Immature natural killer cell (primary cell): Measurements from ENCODE around the gene AGBL1. TPM values are rescaled to one million over a fixed set of nuclear protein-coding genes. Genes with fewer than 3 reads are reported as not detected.
"Not testable (repeated sequence)": the region's sequence is repeated elsewhere in the genome, so short reads cannot be mapped to it uniquely, and the experiment has no call there.

Experiments used
- DNase-seq, 3 donors: peaks; one replicate each; pipeline ENCODE4 v3.0.0; 2022; ENCODE audit warnings: mixed read lengths in 1 of 3
- H3K27ac Mint-ChIP-seq, 6 donors: one replicate each; pipeline ENCODE4 v1.8.0; 2020; ENCODE audit warnings: mixed read lengths in 6 of 6, mild to moderate bottlenecking in 5 of 6, inconsistent platforms in 4 of 6, moderate library complexity in 3 of 6
- H3K27me3 Mint-ChIP-seq, 3 donors: one replicate each; pipeline ENCODE4 v1.8.0; 2020 to 2021; ENCODE audit warnings: low read depth in 3 of 3, mild to moderate bottlenecking in 3 of 3, mixed read lengths in 3 of 3, moderate library complexity in 3 of 3, inconsistent platforms in 1 of 3
- H3K36me3 Mint-ChIP-seq, 3 donors: one replicate each; pipeline ENCODE4 v1.8.0; 2020; ENCODE audit warnings: mixed read lengths in 3 of 3, inconsistent platforms in 2 of 3, mild to moderate bottlenecking in 2 of 3
- H3K4me1 Mint-ChIP-seq, 2 donors: one replicate each; pipeline ENCODE4 v1.8.0; 2020; ENCODE audit warnings: inconsistent platforms in 2 of 2, mild to moderate bottlenecking in 2 of 2, mixed read lengths in 2 of 2, moderate library complexity in 1 of 2
- H3K4me3 Mint-ChIP-seq, 5 donors: one replicate each; pipeline ENCODE4 v1.8.0; 2020; ENCODE audit warnings: mild to moderate bottlenecking in 5 of 5, mixed read lengths in 5 of 5, inconsistent platforms in 3 of 5, moderate library complexity in 3 of 5
- H3K9me3 Mint-ChIP-seq, 6 donors: one replicate each; pipeline ENCODE4 v1.8.0; 2020; ENCODE audit warnings: mild to moderate bottlenecking in 6 of 6, mixed read lengths in 6 of 6, inconsistent platforms in 4 of 6, moderate library complexity in 3 of 6
- polyA plus RNA-seq, 3 donors: library from polyadenylated mRNA; unstranded; fragments of 300-500 nt; fragmentation: Illumina TruSeq; gene quantifications; one replicate each; pipeline ENCODE4 v1.2.3, GENCODE V29; 2021

Gene AGBL1
- polyA plus RNA-seq, 3 donors from 2014 or later: not detected

DNA sequence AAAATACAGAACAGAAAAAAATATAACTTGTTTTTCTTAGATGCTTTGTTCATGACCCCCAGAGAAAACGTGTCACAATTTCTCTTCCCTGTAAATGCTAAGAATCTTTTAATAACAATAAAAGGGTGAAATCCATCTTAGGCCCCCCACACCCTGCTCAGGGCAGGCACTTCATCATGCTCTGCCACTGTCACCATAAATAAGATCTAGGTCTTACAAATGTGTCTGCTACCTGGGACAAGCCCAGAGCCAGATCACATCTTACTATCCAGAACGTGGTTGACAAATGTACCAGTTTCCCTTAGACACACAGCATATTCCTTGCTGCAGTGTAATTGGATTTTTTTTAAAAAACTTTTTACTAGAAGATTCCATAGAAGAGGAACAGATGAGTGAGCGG, 795.4 kb downstream of the AGBL1 start:
- H3K9me3 Mint-ChIP-seq: peaks cover 0 to 7% (median 0%) of the 10 kb centered on the region in 6 donors
- H3K4me1 Mint-ChIP-seq: no peaks in the 10 kb centered on the region
- no peak overlapping the region for H3K4me3 Mint-ChIP-seq
- DNase-seq: no peak
- H3K27me3 Mint-ChIP-seq: peaks cover 0 to 3% (median 0%) of the 10 kb centered on the region in 3 donors
- no peaks in the 10 kb centered on the region for H3K36me3 Mint-ChIP-seq
- no peak overlapping the region for H3K27ac Mint-ChIP-seq

DNA sequence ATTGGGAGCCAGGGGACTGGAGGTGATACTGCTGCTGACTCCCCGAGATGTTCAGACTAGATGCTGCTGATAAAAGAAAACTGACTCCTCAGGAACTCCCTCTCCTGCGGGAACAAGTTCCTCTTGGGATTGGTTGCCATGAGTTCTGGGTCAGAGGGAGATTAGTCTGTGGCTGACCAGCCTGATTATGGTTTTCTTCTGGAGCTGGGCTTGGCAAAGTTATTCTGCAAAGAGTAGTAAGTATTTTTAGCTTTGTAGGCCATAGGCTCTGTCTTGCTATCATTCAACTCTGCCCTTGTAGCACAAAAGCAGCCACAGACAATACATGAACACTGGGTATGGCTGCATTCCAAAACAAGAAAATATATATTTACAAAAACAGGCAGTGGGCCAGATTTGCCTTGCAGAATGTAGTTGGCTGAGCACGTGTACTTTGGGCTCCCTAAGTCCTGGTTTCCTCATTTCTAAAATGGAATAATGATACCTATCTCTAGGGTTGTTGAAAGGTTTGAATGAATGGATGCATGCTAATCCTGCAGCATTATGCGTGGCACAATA, 796.8 kb downstream of the AGBL1 start:
- Mint-ChIP-seq H3K27me3 (peaks cover 0 to 3% (median 0%) of the 10 kb centered on the region in 3 donors), H3K27ac (no peak overlapping the region), H3K9me3 (peaks cover 0 to 6% (median 0%) of the 10 kb centered on the region in 6 donors), H3K4me1 (no peaks in the 10 kb centered on the region), H3K36me3 (no peaks in the 10 kb centered on the region), H3K4me3 (no peak overlapping the region)
- no peak for DNase-seq

DNA sequence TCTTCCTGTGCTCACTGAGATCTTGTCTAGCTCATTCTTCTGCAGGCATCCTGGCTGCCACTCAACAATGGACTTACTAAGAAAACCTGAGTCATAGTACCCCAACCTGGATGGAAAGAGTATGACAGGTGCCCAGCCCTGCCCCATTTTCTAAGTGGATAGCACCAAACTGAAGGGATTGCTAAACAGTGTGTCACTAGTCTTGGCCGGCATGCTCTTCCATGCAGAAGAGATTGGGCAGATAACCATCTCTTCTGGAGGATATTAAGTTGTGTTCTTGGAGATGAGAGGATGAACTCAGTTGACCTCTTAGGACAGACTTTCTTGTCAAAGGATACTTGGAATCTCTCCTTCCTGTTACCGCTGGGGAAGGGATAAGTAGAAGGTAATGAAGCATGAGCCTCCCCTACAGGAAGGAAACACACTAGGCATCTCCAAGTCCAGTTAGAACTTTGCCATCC, 797.5 kb downstream of the AGBL1 start:
- no peaks in the 10 kb centered on the region for H3K36me3 Mint-ChIP-seq
- no peaks in the 10 kb centered on the region for H3K4me1 Mint-ChIP-seq

DNA sequence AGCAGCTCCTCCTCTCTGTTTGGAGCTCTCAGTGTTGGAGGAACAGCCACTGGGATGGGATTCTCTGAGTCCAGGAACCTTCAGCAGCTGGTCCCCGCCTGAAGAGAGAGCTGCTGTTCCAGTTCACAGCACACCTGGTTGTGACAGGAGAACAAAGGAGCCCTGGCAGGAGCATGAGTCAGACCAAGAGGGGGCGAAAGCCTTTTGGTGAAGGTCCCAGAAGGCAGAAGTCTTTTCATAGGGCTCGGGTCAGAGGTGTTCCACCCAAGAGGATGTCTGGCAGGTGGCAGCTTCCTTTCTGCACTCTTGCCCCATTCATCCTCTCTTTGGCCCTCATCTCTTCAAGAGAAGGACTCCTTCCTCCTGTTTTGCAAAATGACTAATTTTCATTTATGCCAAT, 799.2 kb downstream of the AGBL1 start:
- H3K36me3 Mint-ChIP-seq, H3K4me3 Mint-ChIP-seq, H3K27ac Mint-ChIP-seq, H3K9me3 Mint-ChIP-seq, DNase-seq, H3K27me3 Mint-ChIP-seq, H3K4me1 Mint-ChIP-seq: not testable (repeated sequence)

More for the DNA sequence above, 797.5 kb downstream of the AGBL1 start:
- no peak for DNase-seq
- Mint-ChIP-seq H3K9me3 (peaks cover 0 to 4% (median 0%) of the 10 kb centered on the region in 6 donors), H3K4me3 (no peak overlapping the region), H3K27ac (no peak overlapping the region), H3K27me3 (no peaks in the 10 kb centered on the region)

DNA sequence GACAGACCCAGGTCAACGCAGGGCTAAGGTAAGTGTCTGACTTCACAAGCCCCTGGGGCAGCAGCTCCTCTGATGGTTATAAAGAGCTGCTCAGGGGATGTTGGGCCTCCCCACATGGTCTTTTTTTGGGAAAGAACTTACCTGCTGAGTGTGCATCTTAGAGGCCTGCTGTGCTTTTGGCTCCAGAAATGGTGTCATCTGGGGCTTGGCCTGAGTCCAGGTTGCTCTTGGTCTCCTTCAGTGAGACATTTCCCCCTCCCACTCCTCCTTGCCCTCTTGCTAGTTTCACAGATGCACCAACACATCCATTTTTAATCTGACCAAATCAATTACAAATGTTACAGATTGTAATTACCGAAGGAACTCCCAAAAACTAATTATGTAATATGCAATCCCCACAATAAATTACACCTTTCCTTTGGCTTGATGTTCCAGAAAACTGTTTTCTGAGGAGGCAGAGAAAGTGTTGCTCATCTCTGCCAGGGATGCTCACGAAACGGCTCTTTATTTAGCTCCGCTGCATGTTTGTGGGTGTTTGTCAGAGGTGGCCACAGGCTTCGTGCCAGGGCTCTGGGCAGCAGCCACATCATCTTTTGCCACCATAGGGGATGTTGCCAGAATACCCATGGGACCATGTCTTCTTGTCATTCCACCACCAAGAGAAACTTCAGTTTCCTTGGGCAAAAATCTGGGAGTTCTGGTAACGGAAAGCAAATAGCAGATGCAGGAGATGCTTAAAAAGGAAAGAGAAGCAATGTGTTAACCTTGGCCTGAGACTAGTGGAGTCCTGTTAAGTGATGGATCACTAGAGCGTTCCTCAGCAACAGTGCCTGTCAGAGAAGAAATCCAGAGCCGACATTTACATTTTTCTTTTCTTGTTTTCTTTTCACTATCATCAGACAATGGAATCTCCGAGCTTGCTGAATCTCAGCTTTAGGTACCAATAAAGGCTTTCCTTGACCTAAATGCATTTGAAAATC, 799.9 kb downstream of the AGBL1 start:
- H3K4me3 Mint-ChIP-seq: no peak overlapping the region
- peaks cover 0 to 4% (median 0%) of the 10 kb centered on the region in 6 donors for H3K9me3 Mint-ChIP-seq

DNA sequence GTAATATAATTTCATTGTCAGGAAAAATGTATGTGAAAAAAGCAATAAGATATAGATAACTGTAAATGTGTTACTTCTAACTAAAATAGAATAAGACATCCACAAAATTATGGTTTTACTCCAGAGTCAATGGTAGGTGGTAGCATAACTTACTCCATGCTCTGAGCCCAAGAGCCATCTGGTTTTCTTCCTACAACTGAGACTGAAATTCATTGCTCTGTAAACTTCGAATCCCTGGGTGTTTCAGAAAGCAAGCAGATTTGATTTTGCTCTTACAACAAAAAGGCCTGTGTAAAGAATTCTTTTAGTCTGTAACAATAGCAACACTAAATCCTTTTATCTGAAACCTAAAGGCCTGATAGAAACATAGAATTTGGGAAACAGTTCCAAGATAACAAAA, 805.9 kb downstream of the AGBL1 start:
- no peak overlapping the region for H3K27ac Mint-ChIP-seq
- no peaks in the 10 kb centered on the region for H3K36me3 Mint-ChIP-seq
- no peak for DNase-seq
- H3K4me3 Mint-ChIP-seq: no peak overlapping the region
- no peaks in the 10 kb centered on the region for H3K4me1 Mint-ChIP-seq
- peaks cover 0 to 4% (median 0%) of the 10 kb centered on the region in 6 donors for H3K9me3 Mint-ChIP-seq
- H3K27me3 Mint-ChIP-seq: peaks cover 2% of the 10 kb centered on the region in 3 donors

More for the DNA sequence above, 799.9 kb downstream of the AGBL1 start:
- peaks cover 0 to 2% (median 0%) of the 10 kb centered on the region in 3 donors for H3K27me3 Mint-ChIP-seq
- no peaks in the 10 kb centered on the region for H3K4me1 Mint-ChIP-seq
- no peaks in the 10 kb centered on the region for H3K36me3 Mint-ChIP-seq
- no peak for DNase-seq
- no peak overlapping the region for H3K27ac Mint-ChIP-seq

DNA sequence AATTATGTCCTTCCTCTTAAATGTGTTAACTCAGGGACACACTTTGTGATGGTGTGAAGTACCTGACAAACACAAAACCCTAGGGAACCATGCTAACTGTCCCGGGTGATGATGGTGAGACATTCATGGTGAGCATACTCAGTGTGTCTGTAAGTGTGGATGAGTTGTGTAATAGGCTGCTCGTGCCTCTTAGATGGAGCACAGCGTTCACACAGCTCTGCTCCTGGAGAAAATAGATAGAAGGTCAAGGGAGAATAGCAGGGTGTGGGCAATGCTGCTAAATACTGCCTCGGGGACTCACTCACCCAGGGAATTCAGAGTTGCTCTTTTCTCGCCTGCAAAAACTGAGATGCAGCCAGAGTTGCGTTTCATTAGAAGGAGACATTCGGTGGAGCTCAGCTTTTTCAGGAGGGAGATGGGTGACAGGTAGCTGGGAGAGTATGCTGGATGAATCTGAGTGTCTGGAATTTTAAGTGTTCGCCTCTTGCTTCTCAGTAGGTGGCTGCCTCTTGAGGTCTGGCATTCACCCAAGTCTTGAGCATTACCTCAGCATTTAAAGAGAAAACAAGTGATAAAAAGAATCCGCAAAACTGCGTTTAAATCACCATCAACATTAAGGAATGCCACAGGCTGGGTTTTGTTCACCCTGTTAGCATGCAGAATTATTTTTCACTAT, 813.2 kb downstream of the AGBL1 start:
- no peak overlapping the region for H3K4me3 Mint-ChIP-seq
- no peak overlapping the region for H3K27ac Mint-ChIP-seq
- no peak for DNase-seq
- H3K36me3 Mint-ChIP-seq: no peaks in the 10 kb centered on the region
- peaks cover 0 to 11% (median 4%) of the 10 kb centered on the region in 6 donors for H3K9me3 Mint-ChIP-seq
- peaks cover 0 to 7% (median 2%) of the 10 kb centered on the region in 3 donors for H3K27me3 Mint-ChIP-seq
- H3K4me1 Mint-ChIP-seq: no peaks in the 10 kb centered on the region

DNA sequence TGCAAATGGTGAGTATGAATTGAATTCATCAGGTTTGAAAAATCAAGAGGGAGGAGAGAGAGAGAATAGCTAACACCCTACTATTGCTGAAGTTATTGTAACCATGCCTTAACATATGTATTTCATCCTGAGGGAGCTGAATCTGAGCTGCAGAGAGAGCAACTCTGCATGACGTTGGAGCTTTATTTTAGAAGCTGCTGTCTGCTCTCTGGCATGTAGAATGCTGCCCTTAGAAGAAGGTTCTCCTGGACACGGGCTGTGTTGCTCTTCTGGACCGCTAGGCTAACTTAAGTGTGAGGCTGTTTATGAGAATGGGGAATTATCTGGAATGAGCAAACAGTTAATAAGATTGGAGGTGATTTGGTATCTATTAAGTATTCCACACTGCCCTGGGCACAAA, 814.6 kb downstream of the AGBL1 start:
- no peaks in the 10 kb centered on the region for H3K36me3 Mint-ChIP-seq
- peaks cover 0 to 15% (median 4%) of the 10 kb centered on the region in 6 donors for H3K9me3 Mint-ChIP-seq
- DNase-seq: no peak
- no peak overlapping the region for H3K27ac Mint-ChIP-seq
- no peaks in the 10 kb centered on the region for H3K4me1 Mint-ChIP-seq
- peaks cover 0 to 7% (median 2%) of the 10 kb centered on the region in 3 donors for H3K27me3 Mint-ChIP-seq
- no peak overlapping the region for H3K4me3 Mint-ChIP-seq

DNA sequence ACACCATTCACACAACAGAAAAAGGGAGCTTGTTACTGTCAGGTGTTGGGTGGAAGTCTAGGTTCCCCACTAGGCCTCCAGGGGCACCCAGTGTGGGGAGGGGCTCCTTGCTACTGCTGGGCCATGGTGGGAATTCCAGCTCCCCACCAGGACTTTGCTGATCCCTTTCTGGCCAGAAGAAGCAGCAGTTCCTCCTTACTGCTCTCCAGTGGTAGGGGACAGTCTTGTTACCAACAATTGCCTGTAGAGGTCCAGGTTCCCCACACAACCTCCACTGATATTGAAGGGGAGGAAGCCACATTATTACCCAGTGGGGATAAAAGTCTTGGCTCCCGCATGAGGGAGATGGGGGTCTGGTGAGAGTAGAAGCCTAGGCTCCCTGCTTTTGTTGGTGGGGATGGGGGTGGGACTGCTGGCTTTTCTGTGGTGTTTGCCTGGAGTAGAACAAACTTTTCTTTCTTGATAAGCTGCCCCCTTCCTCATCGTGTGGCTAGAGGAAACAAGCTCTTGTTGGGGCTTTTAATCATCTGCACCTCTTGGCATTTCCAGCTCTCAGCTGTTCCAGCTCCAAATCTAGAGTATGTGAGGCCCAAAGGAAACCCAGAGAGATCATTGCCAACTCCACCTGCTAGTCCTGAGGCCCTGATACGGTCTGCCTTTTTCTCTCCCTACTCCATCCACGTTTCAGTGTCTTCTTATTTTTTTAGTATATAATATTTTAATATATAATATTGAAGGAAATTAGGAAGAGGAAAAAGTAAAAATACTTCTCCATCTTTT, 824.2 kb downstream of the AGBL1 start:
- Mint-ChIP-seq H3K4me3 (no peak overlapping the region), H3K9me3 (peaks cover 0 to 7% (median 1%) of the 10 kb centered on the region in 6 donors), H3K27ac (no peak overlapping the region), H3K27me3 (peaks cover 0 to 4% (median 0%) of the 10 kb centered on the region in 3 donors), H3K4me1 (no peaks in the 10 kb centered on the region), H3K36me3 (no peaks in the 10 kb centered on the region)
- no peak for DNase-seq

DNA sequence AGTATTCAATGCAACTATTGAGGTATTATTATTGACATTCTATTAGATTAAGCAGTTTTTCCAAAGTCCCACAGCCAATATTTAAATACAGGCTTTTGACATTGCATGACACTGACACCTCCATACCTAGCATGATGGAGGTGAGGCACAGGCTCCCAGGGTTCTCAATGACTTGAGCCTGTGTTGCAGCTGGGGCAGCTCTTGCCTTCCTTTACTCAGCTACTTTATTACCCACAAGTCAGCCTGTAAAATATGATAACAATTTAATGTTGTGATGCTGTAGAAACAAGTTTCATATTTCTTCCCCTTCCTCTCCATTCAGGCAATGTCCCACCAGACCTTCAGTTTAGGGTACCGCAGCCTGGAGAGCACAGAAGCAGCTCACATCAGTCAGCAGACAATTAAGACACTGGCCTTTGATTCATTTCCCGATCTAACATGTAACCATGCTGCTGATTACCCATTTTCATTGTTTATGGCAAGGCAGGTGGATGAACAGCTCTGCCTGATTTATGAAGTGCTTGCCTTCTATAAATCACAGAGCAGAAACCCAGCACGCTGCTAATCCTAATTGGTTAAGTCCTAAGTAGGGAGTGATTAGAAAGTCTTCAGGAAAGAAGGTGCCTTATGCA, 826.1 kb downstream of the AGBL1 start:
- no peak overlapping the region for H3K4me3 Mint-ChIP-seq
- no peaks in the 10 kb centered on the region for H3K4me1 Mint-ChIP-seq
- DNase-seq: no peak
- H3K27ac Mint-ChIP-seq: no peak overlapping the region
- peaks cover 0 to 4% (median 0%) of the 10 kb centered on the region in 3 donors for H3K27me3 Mint-ChIP-seq
- peaks cover 0 to 7% (median 0%) of the 10 kb centered on the region in 6 donors for H3K9me3 Mint-ChIP-seq
- no peaks in the 10 kb centered on the region for H3K36me3 Mint-ChIP-seq

DNA sequence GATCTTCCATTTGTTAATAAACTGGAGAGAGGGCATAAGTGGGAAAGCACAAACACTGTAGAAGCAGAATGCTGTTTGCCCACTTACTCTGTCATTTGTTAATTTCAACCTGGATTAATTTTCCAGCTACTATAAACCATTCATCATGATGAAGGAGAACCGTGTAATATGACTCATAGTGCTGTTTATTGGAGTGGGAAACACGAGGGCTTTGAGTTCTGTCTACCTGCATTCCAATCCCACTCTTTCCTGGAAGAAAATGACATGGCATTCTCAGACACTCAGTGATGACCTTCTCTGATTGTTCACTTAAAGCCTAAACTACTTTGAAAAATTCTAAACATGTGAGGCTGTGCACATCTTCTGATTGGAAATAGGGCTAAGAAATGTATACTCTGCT, 826.7 kb downstream of the AGBL1 start:
- no peak for DNase-seq
- H3K4me3 Mint-ChIP-seq: no peak overlapping the region
- peaks cover 0 to 2% (median 0%) of the 10 kb centered on the region in 3 donors for H3K27me3 Mint-ChIP-seq
- no peaks in the 10 kb centered on the region for H3K4me1 Mint-ChIP-seq
- H3K36me3 Mint-ChIP-seq: no peaks in the 10 kb centered on the region
- H3K9me3 Mint-ChIP-seq: peaks cover 0 to 5% (median 0%) of the 10 kb centered on the region in 6 donors
- no peak overlapping the region for H3K27ac Mint-ChIP-seq

DNA sequence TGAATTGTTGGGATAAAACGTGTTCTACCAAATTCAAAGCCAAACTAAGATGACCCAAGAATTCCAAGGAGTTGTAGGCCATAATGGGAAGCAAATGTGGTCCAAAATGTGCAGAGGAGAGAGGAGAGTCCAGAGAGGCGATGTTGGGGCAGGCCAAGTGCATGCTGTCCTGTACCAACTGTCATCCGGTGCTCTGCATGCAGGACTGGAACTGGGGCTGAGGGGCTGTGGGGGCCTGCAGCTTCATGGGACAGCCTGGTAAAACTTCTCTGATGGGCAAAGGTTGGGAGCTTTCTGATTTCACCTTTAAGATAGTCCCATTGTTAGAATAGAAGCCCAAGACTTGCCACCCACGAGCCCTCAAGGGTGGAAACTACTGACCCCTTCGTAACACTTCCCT, 831.4 kb downstream of the AGBL1 start:
- Mint-ChIP-seq H3K27me3 (peaks cover 1 to 3% (median 2%) of the 10 kb centered on the region in 3 donors), H3K9me3 (peaks cover 0 to 2% (median 0%) of the 10 kb centered on the region in 6 donors), H3K4me1 (no peaks in the 10 kb centered on the region), H3K4me3 (no peak overlapping the region), H3K27ac (no peak overlapping the region), H3K36me3 (no peaks in the 10 kb centered on the region)
- no peak for DNase-seq

DNA sequence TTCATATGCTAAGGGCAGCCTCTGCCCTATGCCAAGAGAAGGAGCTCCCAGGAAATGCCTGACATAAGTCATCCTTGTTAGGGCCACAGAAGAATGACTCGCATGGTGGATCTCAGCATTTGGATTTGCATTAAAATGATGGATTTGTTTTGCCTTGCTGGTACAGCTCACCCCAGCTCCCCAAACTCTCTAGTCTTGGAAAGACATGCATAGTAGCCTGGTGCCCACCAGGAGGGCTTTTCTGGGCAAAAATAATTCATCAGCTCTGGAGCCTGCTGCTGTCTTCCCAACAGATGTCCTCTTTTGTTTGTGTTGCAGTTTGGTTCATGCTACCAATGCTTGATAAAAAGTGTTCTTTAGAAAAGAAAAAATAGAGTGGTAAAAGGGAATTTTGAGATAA, 833.0 kb downstream of the AGBL1 start:
- H3K9me3 Mint-ChIP-seq: peaks cover 0 to 2% (median 0%) of the 10 kb centered on the region in 6 donors
- no peak for DNase-seq
- H3K36me3 Mint-ChIP-seq: no peaks in the 10 kb centered on the region
- no peak overlapping the region for H3K4me3 Mint-ChIP-seq
- H3K27me3 Mint-ChIP-seq: peaks cover 1 to 3% (median 2%) of the 10 kb centered on the region in 3 donors
- H3K4me1 Mint-ChIP-seq: no peaks in the 10 kb centered on the region
- no peak overlapping the region for H3K27ac Mint-ChIP-seq
